SH-SY5Y (cell line): ENCODE data around the gene KCNJ6.

ENCODE experiments used
- GATA2 ChIP-seq: IDR thresholded peaks from 2 replicates; pipeline ENCODE4 v1.6.1; 2011; ENCODE audit warnings: mild to moderate bottlenecking, low read depth, low read length
- GATA3 ChIP-seq: IDR thresholded peaks from 2 replicates; pipeline ENCODE4 v1.6.1; 2011; ENCODE audit warnings: low read depth, mild to moderate bottlenecking, low read length, moderate library complexity

DNA sequence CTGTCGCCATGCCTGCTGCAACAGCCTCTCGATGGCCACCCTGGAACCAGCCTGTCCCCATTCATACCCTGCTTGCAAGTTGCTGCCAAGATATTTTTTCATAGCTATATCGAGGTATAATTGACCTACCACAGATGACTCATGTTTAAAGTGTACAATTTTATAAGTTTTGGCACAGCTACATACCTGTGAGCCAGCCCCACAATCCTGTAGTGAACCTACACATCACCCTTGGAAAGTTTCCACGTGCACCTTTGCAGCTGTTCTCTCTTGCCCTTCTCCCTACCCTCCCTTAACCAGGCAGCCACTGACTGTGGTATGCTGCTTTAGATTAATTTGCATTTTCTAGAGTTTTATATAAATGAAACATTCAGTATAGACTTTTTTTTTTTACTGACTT, 23.0 kb upstream of the KCNJ6 start:
- no peak for TF ChIP-seq GATA2
- no peak for TF ChIP-seq GATA3
